ENCODE measurements around the gene PC.

DNA sequence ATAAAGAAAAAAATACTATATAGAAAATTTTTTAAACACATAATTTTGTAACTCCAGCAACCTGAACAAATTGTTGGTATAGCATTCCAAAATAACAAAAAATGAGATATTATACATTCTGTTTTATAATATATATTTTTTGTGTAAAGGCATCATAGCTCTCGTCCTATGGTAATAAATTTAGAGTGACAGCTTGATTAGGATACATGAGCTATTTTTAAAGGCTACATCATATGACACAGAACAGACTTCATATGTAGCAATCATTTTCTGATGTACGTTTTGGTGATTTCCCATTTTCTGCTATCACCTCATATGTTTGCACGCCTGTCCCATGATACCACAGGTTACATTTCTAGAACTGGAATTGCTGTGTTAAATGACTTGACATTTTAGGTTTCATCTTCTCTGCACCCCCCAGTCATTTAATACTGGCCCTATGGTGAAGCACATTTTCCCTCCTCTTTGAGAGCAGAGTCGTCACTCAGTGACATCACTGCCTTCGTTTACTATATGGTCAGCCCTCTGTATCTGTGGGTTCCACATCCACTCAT lies 19.5 kb downstream of the PC start:
- TF ChIP-seq, protein P1, sequence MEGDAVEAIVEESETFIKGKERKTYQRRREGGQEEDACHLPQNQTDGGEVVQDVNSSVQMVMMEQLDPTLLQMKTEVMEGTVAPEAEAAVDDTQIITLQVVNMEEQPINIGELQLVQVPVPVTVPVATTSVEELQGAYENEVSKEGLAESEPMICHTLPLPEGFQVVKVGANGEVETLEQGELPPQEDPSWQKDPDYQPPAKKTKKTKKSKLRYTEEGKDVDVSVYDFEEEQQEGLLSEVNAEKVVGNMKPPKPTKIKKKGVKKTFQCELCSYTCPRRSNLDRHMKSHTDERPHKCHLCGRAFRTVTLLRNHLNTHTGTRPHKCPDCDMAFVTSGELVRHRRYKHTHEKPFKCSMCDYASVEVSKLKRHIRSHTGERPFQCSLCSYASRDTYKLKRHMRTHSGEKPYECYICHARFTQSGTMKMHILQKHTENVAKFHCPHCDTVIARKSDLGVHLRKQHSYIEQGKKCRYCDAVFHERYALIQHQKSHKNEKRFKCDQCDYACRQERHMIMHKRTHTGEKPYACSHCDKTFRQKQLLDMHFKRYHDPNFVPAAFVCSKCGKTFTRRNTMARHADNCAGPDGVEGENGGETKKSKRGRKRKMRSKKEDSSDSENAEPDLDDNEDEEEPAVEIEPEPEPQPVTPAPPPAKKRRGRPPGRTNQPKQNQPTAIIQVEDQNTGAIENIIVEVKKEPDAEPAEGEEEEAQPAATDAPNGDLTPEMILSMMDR (IDR thresholded peaks at IDR 0.05): no peak
- TF ChIP-seq POLR2A (IDR thresholded peaks at IDR 0.05): no peak

Measured in heart left ventricle (tissue), 13 donors.